SK-N-SH treated with all-trans-retinoic acid at 6 μM for 48 hours (cell line): ENCODE results near the gene CTSD.

Source experiments
- ATAC-seq: fragments of 200-7000 bp; cut with Tn5 transposase; 3 replicates; pipeline ENCODE4 v1.9.1; 2020; ENCODE audit warnings: mild to moderate bottlenecking, moderate library complexity
- ARNTL ChIP-seq: fragments of 450-650 bp; formaldehyde crosslinking; IDR thresholded peaks from 2 replicates; pipeline ENCODE4 v1.5.0; 2020; ENCODE audit warnings: low read depth, mild to moderate bottlenecking, moderate library complexity, borderline replicate concordance
- ESRRG ChIP-seq: fragments of 250-450 bp; sonication (Bioruptor Pico); IDR thresholded peaks from 2 replicates; pipeline ENCODE4 v1.6.1; 2021; ENCODE audit warnings: mild to moderate bottlenecking
- ISL1 ChIP-seq: fragments of 250-450 bp; sonication (Bioruptor Pico); IDR thresholded peaks from 2 replicates; pipeline ENCODE4 v2.1.2; 2022; ENCODE audit warnings: mild to moderate bottlenecking, moderate library complexity
- RARB ChIP-seq: fragments of 250-450 bp; sonication (Bioruptor Pico); IDR thresholded peaks from 2 replicates; pipeline ENCODE4 v1.8.0; 2021; ENCODE audit warnings: mild to moderate bottlenecking, moderate library complexity
- SNAI2 ChIP-seq: fragments of 250-450 bp; sonication (Bioruptor Pico); IDR thresholded peaks from 2 replicates; pipeline ENCODE4 v1.5.0; 2020; ENCODE audit warnings: mild to moderate bottlenecking, moderate library complexity
- TCF4 ChIP-seq: fragments of 250-450 bp; sonication (Bioruptor Pico); IDR thresholded peaks from 2 replicates; pipeline ENCODE4 v1.8.0; 2021; ENCODE audit warnings: mild to moderate bottlenecking, moderate library complexity, borderline replicate concordance
- TOX ChIP-seq: fragments of 250-450 bp; sonication (Bioruptor Pico); IDR thresholded peaks from 2 replicates; pipeline ENCODE4 v1.8.0; 2021; ENCODE audit warnings: mild to moderate bottlenecking, moderate library complexity, borderline replicate concordance
- ZNF565 ChIP-seq: fragments of 450-650 bp; formaldehyde crosslinking; conservative IDR thresholded peaks from 2 replicates; pipeline ENCODE4 v1.5.0; 2020; ENCODE audit warnings: low read depth, mild to moderate bottlenecking, moderate library complexity
- ZNF70 ChIP-seq: fragments of 450-650 bp; formaldehyde crosslinking; IDR thresholded peaks from 2 replicates; pipeline ENCODE4 v1.5.0; 2020; ENCODE audit warnings: mild to moderate bottlenecking, moderate library complexity
- ZNF8 ChIP-seq: fragments of 450-650 bp; formaldehyde crosslinking; IDR thresholded peaks from 2 replicates; pipeline ENCODE4 v1.5.0; 2020; ENCODE audit warnings: mild to moderate bottlenecking, moderate library complexity
- TF ChIP-seq, protein P1 (sequence below): fragments of 250-450 bp; sonication (Bioruptor Pico); IDR thresholded peaks from 2 replicates; pipeline ENCODE4 v1.8.0; 2020; ENCODE audit warnings: mild to moderate bottlenecking, moderate library complexity, borderline replicate concordance
- TF ChIP-seq, protein P2 (sequence below): fragments of 250-450 bp; sonication (Bioruptor Pico); IDR thresholded peaks from 2 replicates; pipeline ENCODE4 v1.5.1; 2021; ENCODE audit warnings: mild to moderate bottlenecking, moderate library complexity
- TF ChIP-seq, protein P3 (sequence below): fragments of 250-450 bp; sonication (Bioruptor Pico); IDR thresholded peaks from 2 replicates; pipeline ENCODE4 v1.5.1; 2020; ENCODE audit warnings: low read depth, mild to moderate bottlenecking, moderate library complexity
- TF ChIP-seq, protein P4 (sequence below): fragments of 250-450 bp; sonication (Bioruptor Pico); IDR thresholded peaks from 2 replicates; pipeline ENCODE4 v1.8.0; 2021; ENCODE audit warnings: low read depth, mild to moderate bottlenecking, moderate library complexity, borderline replicate concordance

CTSD gene

DNA sequence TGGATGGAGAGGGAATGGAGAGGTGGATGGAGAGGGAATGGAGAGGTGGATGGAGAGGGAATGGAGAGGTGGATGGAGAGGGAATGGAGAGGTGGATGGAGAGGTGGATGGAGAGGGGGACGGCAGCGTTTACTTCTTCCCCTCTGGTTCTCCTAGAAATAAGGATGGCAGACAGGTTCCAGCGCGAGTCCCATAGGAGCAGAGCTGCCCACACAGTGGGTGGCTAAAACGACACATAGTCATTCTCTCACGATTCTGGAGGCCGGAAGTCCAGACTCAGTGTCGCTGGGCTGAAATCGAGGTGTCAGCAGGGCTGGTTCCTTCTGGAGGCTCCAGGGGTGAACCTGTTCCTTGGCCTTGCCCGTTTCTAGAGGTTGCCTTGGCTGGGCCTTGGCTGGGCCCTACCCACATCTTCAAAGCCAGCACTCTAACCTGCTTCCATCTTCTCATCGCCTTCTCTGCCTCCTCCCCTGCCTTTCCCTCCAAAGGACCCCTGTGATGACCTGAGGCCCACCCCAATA, 12.7 kb upstream of the CTSD start (continued):
- TF ChIP-seq, protein P1, sequence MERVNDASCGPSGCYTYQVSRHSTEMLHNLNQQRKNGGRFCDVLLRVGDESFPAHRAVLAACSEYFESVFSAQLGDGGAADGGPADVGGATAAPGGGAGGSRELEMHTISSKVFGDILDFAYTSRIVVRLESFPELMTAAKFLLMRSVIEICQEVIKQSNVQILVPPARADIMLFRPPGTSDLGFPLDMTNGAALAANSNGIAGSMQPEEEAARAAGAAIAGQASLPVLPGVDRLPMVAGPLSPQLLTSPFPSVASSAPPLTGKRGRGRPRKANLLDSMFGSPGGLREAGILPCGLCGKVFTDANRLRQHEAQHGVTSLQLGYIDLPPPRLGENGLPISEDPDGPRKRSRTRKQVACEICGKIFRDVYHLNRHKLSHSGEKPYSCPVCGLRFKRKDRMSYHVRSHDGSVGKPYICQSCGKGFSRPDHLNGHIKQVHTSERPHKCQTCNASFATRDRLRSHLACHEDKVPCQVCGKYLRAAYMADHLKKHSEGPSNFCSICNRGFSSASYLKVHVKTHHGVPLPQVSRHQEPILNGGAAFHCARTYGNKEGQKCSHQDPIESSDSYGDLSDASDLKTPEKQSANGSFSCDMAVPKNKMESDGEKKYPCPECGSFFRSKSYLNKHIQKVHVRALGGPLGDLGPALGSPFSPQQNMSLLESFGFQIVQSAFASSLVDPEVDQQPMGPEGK: no peak
- TF ChIP-seq ZNF8 (no peak), ARNTL (CRISPR knock-in tag) (no peak), ISL1 (CRISPR knock-in tag) (no peak)
- TF ChIP-seq, protein P2, sequence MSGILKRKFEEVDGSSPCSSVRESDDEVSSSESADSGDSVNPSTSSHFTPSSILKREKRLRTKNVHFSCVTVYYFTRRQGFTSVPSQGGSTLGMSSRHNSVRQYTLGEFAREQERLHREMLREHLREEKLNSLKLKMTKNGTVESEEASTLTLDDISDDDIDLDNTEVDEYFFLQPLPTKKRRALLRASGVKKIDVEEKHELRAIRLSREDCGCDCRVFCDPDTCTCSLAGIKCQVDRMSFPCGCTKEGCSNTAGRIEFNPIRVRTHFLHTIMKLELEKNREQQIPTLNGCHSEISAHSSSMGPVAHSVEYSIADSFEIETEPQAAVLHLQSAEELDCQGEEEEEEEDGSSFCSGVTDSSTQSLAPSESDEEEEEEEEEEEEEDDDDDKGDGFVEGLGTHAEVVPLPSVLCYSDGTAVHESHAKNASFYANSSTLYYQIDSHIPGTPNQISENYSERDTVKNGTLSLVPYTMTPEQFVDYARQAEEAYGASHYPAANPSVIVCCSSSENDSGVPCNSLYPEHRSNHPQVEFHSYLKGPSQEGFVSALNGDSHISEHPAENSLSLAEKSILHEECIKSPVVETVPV (CRISPR knock-in tag): no peak

DNA sequence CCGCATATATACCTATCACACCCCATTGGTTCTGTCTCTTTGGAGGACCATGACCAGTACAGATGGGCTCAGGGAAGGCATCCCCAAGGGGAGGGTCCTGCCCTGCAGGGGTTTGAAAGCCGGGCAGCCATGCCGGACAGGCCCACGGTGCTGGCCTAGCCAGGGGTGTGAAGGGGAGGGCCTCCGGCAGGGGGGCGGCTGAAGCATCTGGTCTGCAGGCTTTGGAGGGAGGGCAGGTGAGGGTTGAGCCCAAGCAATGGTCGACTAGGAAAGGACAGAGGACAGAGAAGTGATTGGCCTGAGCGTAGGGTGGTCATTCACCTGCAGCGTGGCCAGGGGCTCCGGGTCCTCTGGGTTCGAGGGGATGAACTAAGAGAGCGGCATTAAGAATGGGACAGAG, 11.2 kb upstream of the CTSD start:
- no peak for TF ChIP-seq ESRRG (CRISPR knock-in tag)
- TF ChIP-seq, protein P1: no peak
- no peak for TF ChIP-seq ZNF565 (CRISPR knock-in tag)
- TF ChIP-seq TCF4 (CRISPR knock-in tag): no peak
- TF ChIP-seq SNAI2 (CRISPR knock-in tag): no peak
- no peak for TF ChIP-seq TOX (CRISPR knock-in tag)
- TF ChIP-seq, protein P2 (CRISPR knock-in tag): no peak
- TF ChIP-seq, protein P3, sequence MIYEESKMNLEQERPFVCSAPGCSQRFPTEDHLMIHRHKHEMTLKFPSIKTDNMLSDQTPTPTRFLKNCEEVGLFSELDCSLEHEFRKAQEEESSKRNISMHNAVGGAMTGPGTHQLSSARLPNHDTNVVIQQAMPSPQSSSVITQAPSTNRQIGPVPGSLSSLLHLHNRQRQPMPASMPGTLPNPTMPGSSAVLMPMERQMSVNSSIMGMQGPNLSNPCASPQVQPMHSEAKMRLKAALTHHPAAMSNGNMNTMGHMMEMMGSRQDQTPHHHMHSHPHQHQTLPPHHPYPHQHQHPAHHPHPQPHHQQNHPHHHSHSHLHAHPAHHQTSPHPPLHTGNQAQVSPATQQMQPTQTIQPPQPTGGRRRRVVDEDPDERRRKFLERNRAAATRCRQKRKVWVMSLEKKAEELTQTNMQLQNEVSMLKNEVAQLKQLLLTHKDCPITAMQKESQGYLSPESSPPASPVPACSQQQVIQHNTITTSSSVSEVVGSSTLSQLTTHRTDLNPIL (CRISPR knock-in tag): no peak
- TF ChIP-seq RARB (CRISPR knock-in tag): no peak
- ATAC-seq: no peak

DNA sequence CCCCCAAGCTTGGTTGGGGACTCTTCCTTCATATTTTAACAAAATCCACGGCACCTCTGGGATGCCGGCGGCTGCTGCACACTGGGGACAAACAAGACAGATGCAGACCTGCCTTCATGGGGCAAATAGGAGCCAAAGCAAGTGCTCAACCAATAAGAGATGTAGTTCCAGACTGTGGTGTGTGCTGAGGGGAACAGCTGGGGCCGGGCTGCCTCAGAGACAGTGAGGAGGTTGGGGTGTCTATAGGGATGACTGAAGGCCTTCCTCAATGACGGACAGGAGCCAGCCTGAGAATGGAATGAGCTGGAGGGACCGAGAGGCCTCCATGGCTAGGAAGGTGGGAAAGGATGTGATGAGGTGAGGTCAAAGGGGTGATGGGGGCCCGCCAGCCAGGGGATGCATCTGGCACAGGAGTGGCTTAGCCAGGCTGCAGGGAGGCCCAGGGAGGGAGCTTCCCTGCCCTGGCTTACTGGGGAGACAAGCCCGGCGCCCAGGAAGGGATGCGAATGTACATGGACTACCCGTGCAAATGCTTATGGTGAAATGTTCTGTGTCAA, 10.3 kb upstream of the CTSD start:
- TF ChIP-seq ZNF70 (CRISPR knock-in tag) (no peak), ARNTL (CRISPR knock-in tag) (no peak), ESRRG (CRISPR knock-in tag) (no peak), ZNF565 (CRISPR knock-in tag) (no peak)
- ATAC-seq: no peak

DNA sequence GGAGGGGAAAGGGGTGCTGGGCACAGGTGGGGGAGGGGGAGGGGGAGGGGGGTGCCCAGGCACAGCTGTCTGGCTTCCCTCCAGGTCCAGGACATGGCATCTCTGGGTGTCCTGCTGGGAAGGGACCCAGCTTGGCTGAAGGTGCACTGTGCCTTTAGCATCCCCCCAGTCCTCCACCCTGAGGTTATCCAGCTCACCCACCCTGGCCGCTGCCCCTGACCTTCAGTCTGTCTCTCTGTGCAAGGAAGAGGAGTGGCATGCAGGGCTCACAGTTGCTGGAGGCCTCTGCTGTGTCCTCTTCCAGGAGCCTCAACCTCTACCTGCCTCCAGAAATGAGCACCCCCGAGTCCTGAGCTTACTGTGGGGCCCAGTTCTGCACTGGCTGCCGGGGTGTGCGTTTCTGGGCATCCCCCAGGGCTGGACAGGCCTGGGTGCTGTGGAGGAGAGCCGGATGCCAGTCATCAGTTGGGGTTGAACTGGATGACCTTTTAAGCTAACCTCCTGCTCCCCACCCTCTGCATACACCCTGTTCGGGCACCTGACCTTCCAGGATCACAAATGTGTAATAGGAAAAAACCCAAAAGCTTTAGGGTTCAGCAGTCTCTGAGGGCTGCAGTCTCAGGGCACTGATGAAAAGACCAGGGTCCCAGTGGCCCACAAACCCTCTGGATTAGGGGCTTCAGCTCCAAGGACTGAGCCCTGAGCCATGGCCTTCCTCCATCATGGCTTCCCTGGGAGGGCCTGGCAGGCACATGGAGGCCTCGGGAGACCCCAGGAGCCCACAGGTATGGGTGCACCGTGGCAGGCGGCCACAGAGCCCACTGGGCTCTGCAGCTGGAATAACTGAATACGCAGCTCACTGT, 9.6 kb upstream of the CTSD start:
- peak; percentile 26; the same call in 2 of the 3 replicates for ATAC-seq
- no peak for TF ChIP-seq ESRRG (CRISPR knock-in tag)
- TF ChIP-seq, protein P1: no peak
- TF ChIP-seq, protein P4, sequence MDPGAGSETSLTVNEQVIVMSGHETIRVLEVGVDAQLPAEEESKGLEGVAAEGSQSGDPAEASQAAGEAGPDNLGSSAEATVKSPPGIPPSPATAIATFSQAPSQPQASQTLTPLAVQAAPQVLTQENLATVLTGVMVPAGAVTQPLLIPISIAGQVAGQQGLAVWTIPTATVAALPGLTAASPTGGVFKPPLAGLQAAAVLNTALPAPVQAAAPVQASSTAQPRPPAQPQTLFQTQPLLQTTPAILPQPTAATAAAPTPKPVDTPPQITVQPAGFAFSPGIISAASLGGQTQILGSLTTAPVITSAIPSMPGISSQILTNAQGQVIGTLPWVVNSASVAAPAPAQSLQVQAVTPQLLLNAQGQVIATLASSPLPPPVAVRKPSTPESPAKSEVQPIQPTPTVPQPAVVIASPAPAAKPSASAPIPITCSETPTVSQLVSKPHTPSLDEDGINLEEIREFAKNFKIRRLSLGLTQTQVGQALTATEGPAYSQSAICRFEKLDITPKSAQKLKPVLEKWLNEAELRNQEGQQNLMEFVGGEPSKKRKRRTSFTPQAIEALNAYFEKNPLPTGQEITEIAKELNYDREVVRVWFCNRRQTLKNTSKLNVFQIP: no peak
